ENCODE data around the gene TATDN3. TPM values are rescaled to one million over a fixed set of nuclear protein-coding genes. Genes with fewer than 3 reads are reported as not detected.
"Not testable (repeated sequence)": the region's sequence is repeated elsewhere in the genome, so short reads cannot be mapped to it uniquely, and the experiment has no call there.

The TATDN3 gene
- total RNA-seq (2014; rRNA removed; shearing (Covaris generic)), result 18.7 and 25.3 TPM in 2 replicates

GRCh38 chr1:212791676-212792395 is at the start of gene TATDN3, which contains the start of gene NSL1:
Gene TATDN3 (plus strand): TSS chr1:212791894. CDS start chr1:212791922, 28 bp downstream.
Gene NSL1 (minus strand): TSS chr1:212791777. CDS start chr1:212791763, 14 bp downstream.
- peak; percentile 77 for DNase-seq (ENCODE audit: low spot score)

GRCh38 chr1:212743901-212744475 is 47.7 kb upstream of the TATDN3 start:
- no peak for DNase-seq (ENCODE audit: low spot score)

DNA sequence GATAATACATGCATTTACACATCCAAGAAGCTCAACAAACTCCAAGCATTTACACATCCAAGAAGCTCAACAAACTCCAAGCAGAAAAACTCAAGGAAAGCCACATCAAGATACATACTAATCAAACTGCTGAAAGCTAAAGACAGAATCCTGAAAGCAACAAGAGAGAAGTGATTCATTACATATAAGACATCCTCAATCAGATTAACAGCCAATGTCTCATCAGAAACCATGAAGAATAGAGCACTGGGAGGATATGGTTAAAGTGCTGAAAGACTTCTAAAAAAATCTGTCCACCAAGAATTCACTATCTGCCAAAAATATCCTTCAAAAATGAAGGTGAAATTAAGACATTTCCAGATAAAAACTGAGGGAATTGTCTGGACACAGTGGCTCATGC is 46.4 kb upstream of the TATDN3 start:
- no peak for DNase-seq (ENCODE audit: low spot score)

DNA sequence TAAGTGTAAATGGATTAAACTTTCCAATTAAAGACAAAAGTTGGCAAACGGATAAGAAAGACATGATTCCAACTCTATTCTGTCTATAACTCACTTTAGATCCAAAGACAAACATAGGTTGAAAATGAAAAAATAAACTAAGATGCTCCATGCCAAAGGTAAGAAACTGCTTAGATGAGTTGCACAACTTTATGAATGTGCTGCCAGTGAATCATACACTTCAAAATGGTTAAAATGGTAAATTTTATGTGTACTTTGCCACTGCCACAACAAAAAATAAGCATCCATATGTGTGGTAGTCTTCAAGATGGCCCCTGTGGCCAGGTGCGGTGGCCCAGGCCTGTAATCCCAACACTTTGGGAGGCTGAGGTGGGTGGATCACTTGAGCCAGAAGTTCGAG is 45.1 kb upstream of the TATDN3 start:
- no peak for DNase-seq (ENCODE audit: low spot score)

DNA sequence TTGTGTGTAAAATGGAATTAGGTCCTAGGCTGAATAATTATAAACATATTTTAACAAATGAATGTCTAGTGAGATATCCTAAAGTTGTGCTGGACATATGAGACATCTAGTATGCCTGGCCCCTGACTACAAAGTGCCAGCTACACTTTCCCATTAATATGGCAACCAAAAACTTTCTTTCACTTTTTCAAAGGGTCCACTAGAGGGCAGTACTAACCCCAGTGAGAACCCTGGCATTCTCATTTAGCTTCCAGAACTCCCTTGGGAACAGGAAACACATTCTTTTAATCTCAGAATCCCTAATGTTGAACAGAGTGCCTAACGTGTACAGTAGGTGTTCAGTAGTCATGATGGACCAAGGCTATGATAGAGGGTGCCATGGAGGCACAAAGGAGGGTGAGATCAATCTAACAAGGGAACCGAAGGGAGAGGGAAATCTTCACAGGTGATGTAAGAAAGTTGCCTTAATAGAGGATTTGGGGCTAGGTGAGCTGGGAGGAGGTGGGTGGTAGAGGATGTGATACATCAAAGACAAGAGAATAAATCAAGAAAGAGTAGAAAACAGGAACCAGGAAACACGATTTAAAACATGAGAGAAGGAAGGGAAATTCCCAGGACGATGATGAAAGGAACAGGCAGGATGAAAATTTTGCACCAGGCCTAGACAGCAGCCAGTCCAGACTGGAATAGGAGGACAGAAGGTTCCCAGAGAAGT is 41.7 kb upstream of the TATDN3 start:
- peak; percentile 66 for DNase-seq (ENCODE audit: low spot score)

DNA sequence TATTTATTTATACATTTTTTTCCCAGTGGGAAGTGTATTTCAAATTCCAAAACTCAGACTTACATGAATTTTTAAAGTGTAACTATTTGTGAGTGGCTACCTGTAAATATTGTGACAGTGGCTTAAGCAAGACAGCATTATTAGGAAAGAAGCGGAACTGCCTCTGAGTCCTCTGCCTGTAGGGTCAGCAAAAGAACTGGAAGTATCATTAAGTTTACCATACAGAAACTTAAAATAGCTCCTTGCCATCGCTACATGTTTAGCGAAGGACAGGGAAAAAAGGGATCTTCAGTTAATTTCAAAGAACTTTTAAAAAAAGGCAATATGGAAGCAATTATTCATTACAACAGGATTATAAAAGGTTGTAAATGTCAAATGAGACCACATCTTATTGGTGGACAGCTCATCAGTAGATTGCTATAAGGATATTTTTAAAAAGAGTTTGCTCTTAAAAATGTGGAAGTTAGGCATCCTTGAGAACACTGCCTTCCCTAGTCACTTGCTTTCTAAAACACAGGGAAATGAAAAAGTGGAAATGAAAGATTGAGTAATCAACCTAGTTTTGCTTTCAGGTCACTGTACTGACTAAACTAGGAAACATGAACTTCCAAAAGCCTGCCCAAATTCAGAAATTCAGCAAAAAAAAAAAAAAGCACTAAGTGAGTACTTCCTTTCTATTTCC is 39.3 kb upstream of the TATDN3 start:
- DNase-seq (ENCODE audit: low spot score), result no peak

GRCh38 chr1:212752934-212753497 is 38.7 kb upstream of the TATDN3 start:
- no peak for DNase-seq (ENCODE audit: low spot score)

DNA sequence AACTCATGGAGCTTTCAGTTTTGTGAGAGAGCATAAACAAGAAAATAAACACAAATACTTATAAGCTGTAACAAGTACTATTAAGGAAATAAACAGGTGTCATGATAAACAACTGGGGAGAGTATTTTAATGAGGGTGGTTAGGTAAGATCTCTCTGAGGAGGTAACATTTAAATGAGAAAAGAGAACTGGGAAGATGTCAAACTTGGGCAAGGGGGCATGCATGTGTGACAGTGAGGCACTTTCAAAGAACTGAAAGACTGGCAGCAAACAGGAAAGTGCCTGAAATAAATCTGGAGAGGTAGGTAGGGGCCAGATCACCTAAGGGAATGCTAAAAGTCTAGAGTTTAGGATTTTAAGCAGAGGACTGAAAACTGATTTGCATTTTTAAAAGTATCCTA is 37.9 kb upstream of the TATDN3 start:
- DNase-seq (ENCODE audit: low spot score), result no peak

DNA sequence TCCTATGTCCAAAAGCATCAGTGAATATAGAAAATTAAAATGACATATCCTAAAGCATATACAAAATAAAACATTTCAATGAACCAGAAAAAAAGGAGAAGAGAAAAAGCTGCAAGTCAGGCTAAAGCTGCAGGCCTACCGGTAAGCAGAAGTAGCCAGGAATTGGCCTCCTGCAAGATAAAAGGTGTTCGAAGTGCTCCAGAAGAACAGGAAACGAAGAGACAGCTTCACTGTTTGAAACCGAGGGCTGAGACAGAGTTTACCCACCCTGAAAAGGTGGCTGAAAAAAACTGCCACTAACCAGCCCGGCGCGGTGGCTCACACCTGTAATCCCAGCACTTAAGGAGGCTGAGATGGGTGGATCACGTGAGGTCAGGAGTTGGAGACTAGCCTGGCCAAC is 37.5 kb upstream of the TATDN3 start:
- no peak for DNase-seq (ENCODE audit: low spot score)

DNA sequence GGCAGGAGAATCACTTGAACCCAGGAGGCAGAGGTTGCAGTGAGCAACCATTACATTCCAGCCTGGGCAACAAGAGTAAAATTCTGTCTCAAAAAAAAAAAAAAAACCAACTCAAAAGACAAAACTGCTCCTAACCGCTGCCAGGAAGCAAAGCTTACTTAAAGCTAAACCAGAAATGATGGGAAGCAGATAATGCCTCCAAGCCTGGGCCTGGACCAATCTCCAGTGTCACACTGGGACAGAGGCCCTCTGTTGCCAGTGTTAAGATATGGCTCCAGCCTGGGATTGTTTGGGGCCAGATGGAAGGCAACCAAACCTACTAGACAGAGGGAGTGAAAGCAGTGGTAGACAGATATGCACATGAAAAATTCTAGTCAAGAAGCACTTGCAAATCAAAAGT is 37.0 kb upstream of the TATDN3 start:
- no peak for DNase-seq (ENCODE audit: low spot score)

GRCh38 chr1:212759683-212760082 is 32.0 kb upstream of the TATDN3 start:
- DNase-seq (ENCODE audit: low spot score), result no peak

- DNase-seq (ENCODE audit: low spot score), result no peak
Observed at GRCh38 chr1:212760126-212760823, 31.4 kb upstream of the TATDN3 start.

DNA sequence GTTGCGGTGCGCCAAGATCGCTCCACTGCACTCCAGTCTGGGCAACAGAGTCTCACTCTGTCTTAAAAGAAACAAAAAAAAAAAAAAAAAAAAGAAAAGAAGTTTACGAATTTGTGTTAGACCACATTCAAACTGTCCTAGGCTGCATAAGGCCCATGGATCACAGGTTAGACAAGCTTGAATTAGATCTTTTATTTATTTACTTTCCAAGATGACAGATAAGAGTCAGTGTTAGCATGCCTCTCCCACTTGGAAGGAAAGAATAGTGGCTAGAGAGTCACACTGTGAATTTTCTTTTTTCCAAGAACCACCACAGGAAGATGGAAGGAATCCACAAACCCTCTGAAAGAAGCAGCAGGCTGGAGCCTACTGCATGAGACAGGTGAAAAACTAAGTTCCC is 29.5 kb upstream of the TATDN3 start:
- no peak for DNase-seq (ENCODE audit: low spot score)

- no peak for DNase-seq (ENCODE audit: low spot score)
Observed at GRCh38 chr1:212762839-212763238, 28.9 kb upstream of the TATDN3 start.

- not testable (repeated sequence) for DNase-seq (ENCODE audit: low spot score)
Observed at GRCh38 chr1:212764718-212765281, 26.9 kb upstream of the TATDN3 start.

GRCh38 chr1:212766825-212767224 is 24.9 kb upstream of the TATDN3 start:
- DNase-seq (ENCODE audit: low spot score), result not testable (repeated sequence)

DNA sequence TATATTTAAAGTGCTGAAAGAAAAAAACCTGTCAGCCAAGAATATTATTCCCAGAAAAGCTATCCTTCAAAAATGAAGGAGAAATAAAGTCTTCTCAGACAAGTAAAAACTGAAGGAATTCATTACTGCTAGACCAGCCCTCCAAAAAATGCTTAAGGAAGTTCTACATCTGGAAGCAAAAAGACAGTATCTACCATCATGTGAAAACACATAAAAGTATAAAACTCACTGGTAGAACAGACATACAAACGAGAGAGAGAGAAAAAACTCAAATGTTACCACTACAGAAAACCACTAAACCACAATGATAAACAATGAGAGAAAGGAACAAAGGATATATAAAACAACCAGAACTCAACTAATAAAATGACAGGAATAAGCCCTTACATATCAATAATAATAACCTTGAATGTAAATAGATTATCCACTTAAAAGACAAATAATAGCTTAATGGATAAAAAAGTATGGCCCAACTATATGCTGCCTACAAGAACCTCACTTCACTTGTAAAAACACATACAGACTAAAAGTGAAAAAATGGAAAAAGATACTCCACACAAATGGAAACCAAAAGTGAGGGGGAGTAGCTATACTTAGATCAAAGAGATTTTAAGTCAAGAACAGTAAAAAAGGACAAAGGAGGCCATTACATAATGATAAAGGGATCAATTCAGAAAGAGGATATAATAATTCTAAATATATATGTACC is 22.1 kb upstream of the TATDN3 start:
- no peak for DNase-seq (ENCODE audit: low spot score)

- no peak for DNase-seq (ENCODE audit: low spot score)
Observed at GRCh38 chr1:212771341-212771740, 20.4 kb upstream of the TATDN3 start.

- DNase-seq (ENCODE audit: low spot score), result no peak
Observed at GRCh38 chr1:212773011-212773410, 18.7 kb upstream of the TATDN3 start.

- DNase-seq (ENCODE audit: low spot score), result peak; percentile 45
Observed at GRCh38 chr1:212774584-212774983, 17.1 kb upstream of the TATDN3 start.
